OCI-LY1 (cell line): ENCODE data around the gene ZFX.

Source experiments
- H2AFZ ChIP-seq: fragments of 200-600 bp; sonication (generic), shearing (Covaris generic); 2 replicates; pipeline ENCODE4 v1.6.0; 2014; ENCODE audit warnings: antibody characterized with exemption, mild to moderate bottlenecking, low read length
- H3F3A ChIP-seq: fragments of 200-600 bp; sonication (generic), shearing (Covaris generic); 2 replicates; pipeline ENCODE4 v1.6.0; 2014; ENCODE audit warnings: mild to moderate bottlenecking, antibody characterized with exemption, low read length, moderate library complexity; ENCODE audit not compliant: insufficient read depth
- H3K27ac ChIP-seq: fragments of 200-600 bp; sonication (generic); 2 replicates; pipeline ENCODE4 v1.5.1; 2014; ENCODE audit warnings: low read length, mixed run types, mild to moderate bottlenecking, low read depth; ENCODE audit not compliant: poor library complexity, severe bottlenecking
- H3K27me3 ChIP-seq: fragments of 200-600 bp; sonication (generic); 2 replicates; pipeline ENCODE4 v1.6.0; 2014; ENCODE audit warnings: antibody characterized with exemption, mild to moderate bottlenecking, low read length, moderate library complexity; ENCODE audit not compliant: insufficient read depth
- H3K36me3 ChIP-seq: fragments of 200-600 bp; sonication (generic); 2 replicates; pipeline ENCODE4 v1.6.1; 2014; ENCODE audit warnings: mild to moderate bottlenecking, antibody characterized with exemption, low read length, moderate library complexity, mixed read lengths; ENCODE audit not compliant: insufficient read depth
- H3K4me1 ChIP-seq: fragments of 200-600 bp; sonication (generic); 2 replicates; pipeline ENCODE4 v1.5.1; 2014; ENCODE audit warnings: mild to moderate bottlenecking, low read length, moderate library complexity; ENCODE audit not compliant: insufficient read depth, severe bottlenecking
- H3K4me2 ChIP-seq: fragments of 200-600 bp; sonication (generic), shearing (Covaris generic); 2 replicates; pipeline ENCODE4 v1.6.1; 2014; ENCODE audit warnings: low read length
- H3K4me3 ChIP-seq: fragments of 200-600 bp; sonication (generic); 2 replicates; pipeline ENCODE4 v1.5.1; 2014; ENCODE audit warnings: low read length, low read depth, mild to moderate bottlenecking, mixed read lengths; ENCODE audit not compliant: poor library complexity, severe bottlenecking
- H3K79me2 ChIP-seq: fragments of 200-600 bp; shearing (Covaris generic); 2 replicates; pipeline ENCODE4 v1.6.1; 2016; ENCODE audit warnings: mixed run types, low read length, mixed read lengths; ENCODE audit not compliant: insufficient read depth
- H3K9ac ChIP-seq: fragments of 200-600 bp; sonication (generic), shearing (Covaris generic); 2 replicates; pipeline ENCODE4 v1.6.1; 2014; ENCODE audit warnings: mild to moderate bottlenecking, low read length, mixed read lengths
- H3K9me2 ChIP-seq: fragments of 200-600 bp; sonication (generic), shearing (Covaris generic); 2 replicates; pipeline ENCODE4 v1.6.1; 2014; ENCODE audit warnings: low read depth, mild to moderate bottlenecking, low read length, mixed read lengths
- H3K9me3 ChIP-seq: fragments of 200-600 bp; shearing (Covaris generic); 2 replicates; pipeline ENCODE4 v1.6.1; 2014; ENCODE audit warnings: low read length, mixed read lengths
- H4K20me1 ChIP-seq: fragments of 200-600 bp; sonication (generic), shearing (Covaris generic); 2 replicates; pipeline ENCODE4 v1.6.0; 2016; ENCODE audit warnings: mild to moderate bottlenecking, low read length; ENCODE audit not compliant: insufficient read depth
- EZH2 ChIP-seq: fragments of 200-600 bp; sonication (generic), shearing (Covaris generic); IDR thresholded peaks from 2 replicates; pipeline ENCODE4 v1.8.0; 2017; ENCODE audit warnings: borderline replicate concordance, mixed run types, mild to moderate bottlenecking, antibody characterized with exemption, low read length, moderate library complexity, mixed read lengths
- TF ChIP-seq, protein P1 (sequence below): fragments of 200-600 bp; sonication (generic), shearing (Covaris generic); IDR thresholded peaks from 2 replicates; pipeline ENCODE4 v1.5.1; 2017; ENCODE audit warnings: mild to moderate bottlenecking, antibody characterized with exemption, low read length, moderate library complexity, mixed read lengths

ZFX gene

GRCh38 chrX:24204958-24205357, 55.4 kb downstream of the ZFX start:
- Histone ChIP-seq H3K27ac (no peak overlapping the region), H4K20me1 (no peaks in the 10 kb centered on the region), H3K4me1 (no peaks in the 10 kb centered on the region)

GRCh38 chrX:24207826-24208225, 58.3 kb downstream of the ZFX start:
- Histone ChIP-seq H4K20me1 (no peaks in the 10 kb centered on the region), H3K79me2 (no peaks in the 10 kb centered on the region; the same call in 1 of the 2 replicates), H3K36me3 (peaks cover 51% of the 10 kb centered on the region)

More at GRCh38 chrX:24204958-24205357, 55.4 kb downstream of the ZFX start:
- H3K4me3 ChIP-seq = no peak overlapping the region
- H3K79me2 ChIP-seq = peaks cover 4% of the 10 kb centered on the region
- no peak overlapping the region for H2AFZ ChIP-seq
- H3K9me2 ChIP-seq = no peaks in the 10 kb centered on the region
- H3F3A ChIP-seq = no peaks in the 10 kb centered on the region
- H3K36me3 ChIP-seq = peaks cover 39% of the 10 kb centered on the region
- H3K9ac ChIP-seq = no peak overlapping the region
- no peaks in the 10 kb centered on the region for H3K27me3 ChIP-seq
- TF ChIP-seq, protein P1, sequence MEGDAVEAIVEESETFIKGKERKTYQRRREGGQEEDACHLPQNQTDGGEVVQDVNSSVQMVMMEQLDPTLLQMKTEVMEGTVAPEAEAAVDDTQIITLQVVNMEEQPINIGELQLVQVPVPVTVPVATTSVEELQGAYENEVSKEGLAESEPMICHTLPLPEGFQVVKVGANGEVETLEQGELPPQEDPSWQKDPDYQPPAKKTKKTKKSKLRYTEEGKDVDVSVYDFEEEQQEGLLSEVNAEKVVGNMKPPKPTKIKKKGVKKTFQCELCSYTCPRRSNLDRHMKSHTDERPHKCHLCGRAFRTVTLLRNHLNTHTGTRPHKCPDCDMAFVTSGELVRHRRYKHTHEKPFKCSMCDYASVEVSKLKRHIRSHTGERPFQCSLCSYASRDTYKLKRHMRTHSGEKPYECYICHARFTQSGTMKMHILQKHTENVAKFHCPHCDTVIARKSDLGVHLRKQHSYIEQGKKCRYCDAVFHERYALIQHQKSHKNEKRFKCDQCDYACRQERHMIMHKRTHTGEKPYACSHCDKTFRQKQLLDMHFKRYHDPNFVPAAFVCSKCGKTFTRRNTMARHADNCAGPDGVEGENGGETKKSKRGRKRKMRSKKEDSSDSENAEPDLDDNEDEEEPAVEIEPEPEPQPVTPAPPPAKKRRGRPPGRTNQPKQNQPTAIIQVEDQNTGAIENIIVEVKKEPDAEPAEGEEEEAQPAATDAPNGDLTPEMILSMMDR = no peak
- no peak for TF ChIP-seq EZH2
- no peaks in the 10 kb centered on the region for H3K9me3 ChIP-seq
- no peak overlapping the region for H3K4me2 ChIP-seq

DNA sequence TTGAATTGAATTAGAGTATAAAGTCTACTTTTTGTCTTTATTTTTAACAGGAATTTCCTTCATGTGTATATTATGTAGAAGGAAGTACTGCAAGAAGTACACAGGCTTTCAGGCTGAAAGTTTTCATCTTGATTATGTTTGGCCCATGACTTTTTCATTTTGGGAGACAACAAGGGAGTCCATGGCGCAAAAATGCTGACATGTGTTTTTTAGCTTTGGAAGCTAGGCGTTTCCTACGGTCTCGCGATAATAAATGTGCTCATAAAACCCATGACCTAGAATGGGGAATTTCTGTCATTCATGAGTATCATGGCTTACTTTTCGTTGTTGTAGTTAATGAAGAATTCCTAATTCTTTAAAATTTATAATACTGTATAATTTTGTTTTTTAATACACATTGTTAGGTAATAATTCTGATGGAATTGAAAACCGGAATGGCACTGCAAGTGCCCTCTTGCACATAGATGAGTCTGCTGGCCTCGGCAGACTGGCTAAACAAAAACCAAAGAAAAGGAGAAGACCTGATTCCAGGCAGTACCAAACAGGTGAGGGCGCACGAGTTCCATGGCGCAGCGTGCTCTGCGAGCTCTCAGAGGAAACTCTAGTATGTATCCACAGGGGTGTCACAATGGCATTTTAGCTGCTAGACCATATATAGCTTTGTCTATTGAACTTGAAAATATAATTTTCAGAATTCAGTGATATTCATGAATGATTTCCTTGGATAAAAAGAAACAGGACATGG, 59.1 kb downstream of the ZFX start:
- peaks cover 50% of the 10 kb centered on the region for H3K36me3 ChIP-seq

More at GRCh38 chrX:24207826-24208225, 58.3 kb downstream of the ZFX start:
- Histone ChIP-seq H2AFZ (no peak overlapping the region), H3K27ac (no peak overlapping the region), H3K9ac (no peak overlapping the region), H3K27me3 (no peaks in the 10 kb centered on the region), H3K4me3 (no peak overlapping the region), H3F3A (no peaks in the 10 kb centered on the region), H3K9me2 (no peaks in the 10 kb centered on the region), H3K9me3 (no peaks in the 10 kb centered on the region), H3K4me2 (no peak overlapping the region), H3K4me1 (no peaks in the 10 kb centered on the region)
- TF ChIP-seq, protein P1 = no peak
- no peak for TF ChIP-seq EZH2

More for the DNA sequence above, 59.1 kb downstream of the ZFX start:
- Histone ChIP-seq H4K20me1 (no peaks in the 10 kb centered on the region), H3K4me3 (no peak overlapping the region), H3K27me3 (no peaks in the 10 kb centered on the region), H3K27ac (no peak overlapping the region), H3F3A (no peaks in the 10 kb centered on the region), H3K4me2 (no peak overlapping the region), H3K9me3 (no peaks in the 10 kb centered on the region), H3K79me2 (no peaks in the 10 kb centered on the region; the same call in 1 of the 2 replicates), H2AFZ (no peak overlapping the region), H3K4me1 (no peaks in the 10 kb centered on the region), H3K9me2 (no peaks in the 10 kb centered on the region), H3K9ac (no peak overlapping the region)
- TF ChIP-seq, protein P1 = no peak
- TF ChIP-seq EZH2 = no peak
